Gastroesophageal sphincter (tissue), 3 donors: ENCODE data around the gene MYO1D.

ENCODE experiments used
- EP300 ChIP-seq: sonication (generic); formaldehyde crosslinking; IDR thresholded peaks from one replicate; pipeline ENCODE4 v1.6.1; 2017; ENCODE audit warnings: antibody characterized with exemption, mild to moderate bottlenecking
- POLR2A ChIP-seq, 2 donors: fragments of 450-650 bp; IDR thresholded peaks; one replicate each; pipeline ENCODE4 v1.6.1; 2017; ENCODE audit warnings: antibody characterized with exemption in 2 of 2, mild to moderate bottlenecking in 2 of 2, moderate library complexity in 1 of 2
- POLR2AphosphoS5 ChIP-seq: sonication (generic); formaldehyde crosslinking; IDR thresholded peaks from one replicate; pipeline ENCODE4 v1.6.1; 2017; ENCODE audit warnings: antibody characterized with exemption
- TF ChIP-seq, protein P1 (sequence below), 4 experiments: fragments of 200-600 bp in 2 of 4; fragments of 450-650 bp in 2 of 4; sonication (generic) in 1 of 4; IDR thresholded peaks; one replicate each; pipeline ENCODE4 v1.5.1; 2017 to 2019; ENCODE audit warnings: antibody characterized with exemption in 4 of 4, mild to moderate bottlenecking in 2 of 4, moderate library complexity in 2 of 4

DNA sequence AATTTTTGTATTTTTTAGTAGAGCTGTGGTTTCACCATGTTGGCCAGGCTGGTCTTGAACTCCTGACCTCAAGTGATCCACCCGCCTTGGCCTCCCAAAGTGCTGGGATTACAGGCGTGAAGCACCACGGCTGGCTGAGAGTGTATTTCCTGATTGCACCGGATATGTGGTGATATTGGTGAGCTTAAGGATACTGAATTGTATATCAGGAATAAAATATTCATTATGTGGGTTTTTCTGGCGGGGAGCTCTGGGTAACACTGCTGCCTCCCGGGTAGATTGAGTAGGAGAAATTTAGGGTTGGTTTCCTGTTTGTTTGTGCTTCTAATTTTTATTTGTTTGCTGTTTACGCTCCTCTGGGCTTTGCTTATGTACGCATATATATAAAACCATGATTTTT, 43.4 kb upstream of the MYO1D start:
- TF ChIP-seq POLR2AphosphoS5 (no peak), POLR2A (IDR thresholded peaks at IDR 0.05) (no peak), EP300 (no peak)
- TF ChIP-seq, protein P1, sequence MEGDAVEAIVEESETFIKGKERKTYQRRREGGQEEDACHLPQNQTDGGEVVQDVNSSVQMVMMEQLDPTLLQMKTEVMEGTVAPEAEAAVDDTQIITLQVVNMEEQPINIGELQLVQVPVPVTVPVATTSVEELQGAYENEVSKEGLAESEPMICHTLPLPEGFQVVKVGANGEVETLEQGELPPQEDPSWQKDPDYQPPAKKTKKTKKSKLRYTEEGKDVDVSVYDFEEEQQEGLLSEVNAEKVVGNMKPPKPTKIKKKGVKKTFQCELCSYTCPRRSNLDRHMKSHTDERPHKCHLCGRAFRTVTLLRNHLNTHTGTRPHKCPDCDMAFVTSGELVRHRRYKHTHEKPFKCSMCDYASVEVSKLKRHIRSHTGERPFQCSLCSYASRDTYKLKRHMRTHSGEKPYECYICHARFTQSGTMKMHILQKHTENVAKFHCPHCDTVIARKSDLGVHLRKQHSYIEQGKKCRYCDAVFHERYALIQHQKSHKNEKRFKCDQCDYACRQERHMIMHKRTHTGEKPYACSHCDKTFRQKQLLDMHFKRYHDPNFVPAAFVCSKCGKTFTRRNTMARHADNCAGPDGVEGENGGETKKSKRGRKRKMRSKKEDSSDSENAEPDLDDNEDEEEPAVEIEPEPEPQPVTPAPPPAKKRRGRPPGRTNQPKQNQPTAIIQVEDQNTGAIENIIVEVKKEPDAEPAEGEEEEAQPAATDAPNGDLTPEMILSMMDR (IDR thresholded peaks at IDR 0.05) = no peak
